ENCODE data around the gene UBE2F. TPM values are rescaled to one million over a fixed set of nuclear protein-coding genes. Genes with fewer than 3 reads are reported as not detected.
"Not testable (repeated sequence)": the region's sequence is repeated elsewhere in the genome, so short reads cannot be mapped to it uniquely, and the experiment has no call there.

UBE2F gene
- total RNA-seq, 1 donor from 2014 or later = 41.2 TPM

DNA sequence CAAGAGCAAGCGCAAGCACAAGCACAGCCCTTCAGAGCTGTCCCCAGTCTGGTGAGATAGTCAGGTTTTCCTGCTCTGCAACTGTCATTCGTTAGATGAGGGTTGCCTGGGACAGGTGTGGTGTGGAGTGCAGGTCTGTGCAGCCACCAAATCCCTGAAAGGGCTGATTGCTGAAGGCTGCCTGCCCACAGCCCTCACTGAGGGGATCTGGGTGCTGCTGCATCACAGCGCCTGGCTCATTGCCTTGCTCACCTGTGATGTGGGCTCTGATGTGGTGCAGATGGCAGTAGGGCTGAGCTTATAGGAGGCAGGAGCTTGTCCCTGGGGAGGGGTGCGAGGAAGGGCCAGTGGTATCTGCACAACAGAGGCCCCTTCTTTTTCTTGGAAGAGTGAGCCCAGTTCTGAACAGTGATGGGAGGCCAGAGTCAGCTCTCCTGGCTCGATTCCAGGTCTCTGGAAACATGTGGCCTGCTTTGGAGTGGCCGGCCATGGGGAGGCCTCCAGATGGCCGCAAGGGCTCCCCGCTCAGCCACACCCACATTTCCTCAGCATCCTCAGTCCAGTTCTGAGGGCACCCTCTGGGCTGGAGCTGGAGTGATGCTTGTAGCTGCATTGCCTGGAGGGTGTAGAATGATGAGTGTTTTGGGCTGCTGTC is 11.4 kb downstream of the UBE2F start:
- DNase-seq (no peak), ATAC-seq (ENCODE audit: low read depth) (no peak)
- Mint-ChIP-seq H3K4me1 (peaks cover 34% of the 10 kb centered on the region), H3K27me3 (no peaks in the 10 kb centered on the region), H3K36me3 (ENCODE audit: low read depth) (peaks cover 31% of the 10 kb centered on the region), H3K27ac (no peak overlapping the region), H3K4me3 (no peak overlapping the region), H3K9me3 (no peaks in the 10 kb centered on the region)
- CTCF ChIA-PET = interaction anchor here (1.5 kb wide), 1 partner anchor 10 kb away, joined by 4 read pairs; no protein-coding TSS in a partner anchor
- TF ChIP-seq, protein P1, sequence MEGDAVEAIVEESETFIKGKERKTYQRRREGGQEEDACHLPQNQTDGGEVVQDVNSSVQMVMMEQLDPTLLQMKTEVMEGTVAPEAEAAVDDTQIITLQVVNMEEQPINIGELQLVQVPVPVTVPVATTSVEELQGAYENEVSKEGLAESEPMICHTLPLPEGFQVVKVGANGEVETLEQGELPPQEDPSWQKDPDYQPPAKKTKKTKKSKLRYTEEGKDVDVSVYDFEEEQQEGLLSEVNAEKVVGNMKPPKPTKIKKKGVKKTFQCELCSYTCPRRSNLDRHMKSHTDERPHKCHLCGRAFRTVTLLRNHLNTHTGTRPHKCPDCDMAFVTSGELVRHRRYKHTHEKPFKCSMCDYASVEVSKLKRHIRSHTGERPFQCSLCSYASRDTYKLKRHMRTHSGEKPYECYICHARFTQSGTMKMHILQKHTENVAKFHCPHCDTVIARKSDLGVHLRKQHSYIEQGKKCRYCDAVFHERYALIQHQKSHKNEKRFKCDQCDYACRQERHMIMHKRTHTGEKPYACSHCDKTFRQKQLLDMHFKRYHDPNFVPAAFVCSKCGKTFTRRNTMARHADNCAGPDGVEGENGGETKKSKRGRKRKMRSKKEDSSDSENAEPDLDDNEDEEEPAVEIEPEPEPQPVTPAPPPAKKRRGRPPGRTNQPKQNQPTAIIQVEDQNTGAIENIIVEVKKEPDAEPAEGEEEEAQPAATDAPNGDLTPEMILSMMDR (IDR thresholded peaks at IDR 0.05) = no peak
- intact Hi-C loops (cut with micrococcal nuclease) = no loop called here
- POLR2A ChIA-PET = interaction anchor here (0.9 kb wide), 1 partner anchor 82 kb away, joined by 3 read pairs; the partner anchor contains the start of gene SCLY

DNA sequence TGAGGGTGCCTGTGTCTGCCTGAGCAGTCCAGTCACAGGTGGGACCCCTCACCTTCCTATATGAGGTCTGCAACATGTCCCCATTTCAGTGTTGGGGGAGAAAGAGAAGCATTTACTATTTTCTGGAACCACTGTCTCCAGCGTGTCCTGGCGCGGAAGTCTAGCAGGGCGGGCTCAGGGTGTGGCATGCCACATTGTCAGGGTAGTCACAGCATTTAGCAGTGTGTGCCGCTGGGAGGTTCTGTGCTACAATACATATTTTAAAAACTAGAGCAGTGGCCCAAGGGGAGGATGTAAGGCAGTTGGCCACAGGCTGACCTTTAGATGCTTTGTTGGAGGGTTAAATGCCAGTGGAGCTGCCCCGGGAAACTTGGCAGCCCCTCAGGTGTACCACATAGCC is 12.5 kb downstream of the UBE2F start:
- no peak overlapping the region for H3K4me3 Mint-ChIP-seq
- peaks cover 28% of the 10 kb centered on the region for H3K36me3 Mint-ChIP-seq (ENCODE audit: low read depth)
- TF ChIP-seq, protein P1 (IDR thresholded peaks at IDR 0.05) = no peak
- DNase-seq (no peak), ATAC-seq (ENCODE audit: low read depth) (no peak)
- intact Hi-C loops (cut with micrococcal nuclease) = no loop called here
- H3K27me3 Mint-ChIP-seq = no peaks in the 10 kb centered on the region
- H3K4me1 Mint-ChIP-seq = peaks cover 36% of the 10 kb centered on the region
- ChIA-PET CTCF (interaction anchor here (1.5 kb wide), 1 partner anchor 11 kb away, joined by 4 read pairs; no protein-coding TSS in a partner anchor), POLR2A (no interaction called here)
- no peak overlapping the region for H3K27ac Mint-ChIP-seq
- no peaks in the 10 kb centered on the region for H3K9me3 Mint-ChIP-seq

DNA sequence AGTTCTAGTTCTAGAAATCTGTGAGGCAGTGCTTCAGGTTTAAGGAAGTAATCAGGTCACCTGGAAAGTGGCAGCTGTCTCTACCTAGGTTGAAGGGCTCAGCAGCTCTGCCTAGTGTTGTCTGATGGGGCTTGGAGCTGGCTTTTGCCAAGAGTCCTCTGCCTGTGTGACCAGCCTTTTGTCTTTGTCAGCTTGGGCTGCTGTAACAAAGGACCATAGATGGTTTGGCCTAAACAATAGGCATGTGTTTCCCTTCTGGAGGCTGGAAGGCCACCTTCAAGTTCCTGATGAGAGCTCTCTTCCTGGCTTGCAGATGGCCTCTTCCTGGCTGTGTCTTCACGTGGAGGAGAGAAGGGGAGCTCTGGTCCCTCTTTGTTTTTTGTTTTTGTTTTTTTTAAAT is 13.3 kb downstream of the UBE2F start:
- Mint-ChIP-seq H3K4me1 (peaks cover 37% of the 10 kb centered on the region), H3K27ac (no peak overlapping the region), H3K9me3 (no peaks in the 10 kb centered on the region), H3K36me3 (ENCODE audit: low read depth) (peaks cover 28% of the 10 kb centered on the region), H3K27me3 (no peaks in the 10 kb centered on the region), H3K4me3 (no peak overlapping the region)
- CTCF ChIA-PET = no interaction called here
- TF ChIP-seq, protein P1 (IDR thresholded peaks at IDR 0.05) = no peak
- ATAC-seq (ENCODE audit: low read depth) (no peak), DNase-seq (no peak)
- POLR2A ChIA-PET = interaction anchor here (0.6 kb wide), 1 partner anchor 264 kb away, joined by 3 read pairs; no protein-coding TSS in a partner anchor
- intact Hi-C loops (cut with micrococcal nuclease) = no loop called here

DNA sequence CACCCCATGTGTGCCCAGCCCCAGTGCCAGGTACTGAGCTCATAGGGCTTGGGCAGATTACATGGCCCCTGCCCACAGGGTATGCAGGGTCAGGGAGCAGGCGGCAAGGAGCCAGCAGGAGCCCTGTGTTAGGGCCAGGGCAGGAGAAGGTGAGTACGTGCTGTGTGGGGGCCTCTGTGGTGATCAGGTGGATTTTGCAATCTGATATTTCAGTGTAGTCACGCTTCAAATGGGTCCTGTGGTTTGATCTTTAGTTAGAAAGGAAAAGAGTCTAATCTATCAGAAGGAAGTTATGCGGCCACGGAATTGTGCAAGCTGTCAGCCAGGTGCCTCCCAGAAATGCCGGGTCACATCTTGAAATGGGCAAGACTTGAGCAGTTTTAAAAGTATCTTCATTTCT is 13.9 kb downstream of the UBE2F start:
- H3K27me3 Mint-ChIP-seq = no peaks in the 10 kb centered on the region
- TF ChIP-seq, protein P1 (IDR thresholded peaks at IDR 0.05) = no peak
- POLR2A ChIA-PET = interaction anchor here (0.6 to 1.6 kb wide), 3 partner anchors 16 to 76 kb away, joined by 3 to 5 read pairs (median 4); no protein-coding TSS in a partner anchor
- CTCF ChIA-PET = no interaction called here
- no peak overlapping the region for H3K4me3 Mint-ChIP-seq
- H3K27ac Mint-ChIP-seq = no peak overlapping the region
- DNase-seq (no peak), ATAC-seq (ENCODE audit: low read depth) (no peak)
- H3K36me3 Mint-ChIP-seq (ENCODE audit: low read depth) = peaks cover 23% of the 10 kb centered on the region
- no peaks in the 10 kb centered on the region for H3K9me3 Mint-ChIP-seq
- H3K4me1 Mint-ChIP-seq = peaks cover 40% of the 10 kb centered on the region
- intact Hi-C loops (cut with micrococcal nuclease) = no loop called here

DNA sequence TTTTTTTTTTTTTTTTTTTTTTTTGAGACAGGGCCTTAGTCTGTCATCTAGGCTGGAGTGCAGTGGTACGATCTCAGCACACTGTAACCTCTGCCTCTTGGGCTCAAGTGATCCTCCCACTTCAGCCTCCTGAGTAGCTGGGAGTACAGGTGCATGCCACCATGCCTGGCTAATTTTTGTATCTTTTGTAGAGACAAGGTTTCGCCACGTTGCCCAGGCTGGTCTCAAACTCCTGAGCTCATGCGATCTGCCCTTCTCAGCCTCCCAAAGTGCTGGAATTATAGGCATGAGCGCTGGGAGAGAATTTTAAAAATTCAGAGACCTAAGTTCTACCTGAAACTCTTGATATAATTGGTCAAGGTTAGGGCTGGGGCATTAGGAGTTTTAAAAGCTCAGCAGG is 14.8 kb downstream of the UBE2F start:
- ATAC-seq (ENCODE audit: low read depth); H3K27me3 Mint-ChIP-seq; DNase-seq; H3K9me3 Mint-ChIP-seq; H3K27ac Mint-ChIP-seq; CTCF ChIA-PET; H3K4me3 Mint-ChIP-seq; intact Hi-C loops (cut with micrococcal nuclease): not testable (repeated sequence)
- Mint-ChIP-seq H3K36me3 (ENCODE audit: low read depth) (peaks cover 19% of the 10 kb centered on the region), H3K4me1 (peaks cover 39% of the 10 kb centered on the region)
- POLR2A ChIA-PET = interaction anchor here (0.6 to 1.6 kb wide), 3 partner anchors 15 to 77 kb away, joined by 3 to 5 read pairs (median 4); no protein-coding TSS in a partner anchor
